NK-92 treated with Interleukin-12 subunit alpha and Interleukin-12 subunit beta, amount 100 ng/mL, for 24 hours (cell line): ENCODE results near the gene TTLL5.

Source experiments
- DNase-seq: peaks from one replicate; lab custom pipeline; 2025; lab: John Stamatoyannopoulos, UW

Gene TTLL5

GRCh38 chr14:75986439-75986765 lies 325.4 kb downstream of the TTLL5 start:
- DNase-seq = no peak

- DNase-seq = no peak
Observed at GRCh38 chr14:75987201-75987970, 326.3 kb downstream of the TTLL5 start.

- no peak for DNase-seq
Observed at GRCh38 chr14:75989134-75989533, 328.1 kb downstream of the TTLL5 start.

GRCh38 chr14:75990297-75990696 lies 329.3 kb downstream of the TTLL5 start:
- no peak for DNase-seq

GRCh38 chr14:75991753-75992152 lies 330.7 kb downstream of the TTLL5 start:
- DNase-seq = no peak

GRCh38 chr14:75993567-75994041 lies 332.6 kb downstream of the TTLL5 start:
- DNase-seq = no peak

- no peak for DNase-seq
Observed at GRCh38 chr14:75995372-75996041, 334.5 kb downstream of the TTLL5 start.

GRCh38 chr14:75996488-75996887 lies 335.4 kb downstream of the TTLL5 start:
- DNase-seq = no peak

- DNase-seq = no peak
Observed at GRCh38 chr14:75999511-76000190, 338.6 kb downstream of the TTLL5 start.

GRCh38 chr14:76002383-76002782 lies 341.3 kb downstream of the TTLL5 start:
- DNase-seq = no peak
